HCT116 (cell line): ENCODE results near the gene IL1F10. TPM values are rescaled to one million over a fixed set of nuclear protein-coding genes. Genes with fewer than 3 reads are reported as not detected.

ENCODE experiments used
- ATAC-seq: fragments of 200-7000 bp; cut with Tn5 transposase; 2 replicates; pipeline ENCODE4 v1.9.1; 2020; ENCODE audit warnings: mild to moderate bottlenecking, moderate library complexity
- BruUV-seq: library from RNA; stranded (reverse); fragments of 400-500 nt; replicated peaks from 2 replicates; lab custom pipeline; 2021; lab: Mats Ljungman, UMichigan
- CTCF ChIA-PET: fragments of 300-600 bp; sonication (Branson Sonifier 250); formaldehyde crosslinking; loops from one replicate; lab custom pipeline; 2021; ENCODE audit warnings: antibody characterized with exemption; lab: Charles Lee
- POLR2A ChIA-PET: fragments of 300-600, 350-600 bp; sonication (Branson Sonifier 250); formaldehyde crosslinking; loops from one replicate; lab custom pipeline; 2021; ENCODE audit warnings: antibody characterized with exemption; lab: Charles Lee
- RAD21 ChIA-PET, 2 experiments: fragments of 300-600 bp; sonication (Branson Sonifier 250); formaldehyde crosslinking; loops; one replicate each; lab custom pipeline; 2023; ENCODE audit warnings: low total read pairs in 2 of 2; ENCODE audit not compliant: uncharacterized antibody in 2 of 2, unreplicated experiment in 2 of 2, low non-redundant PET in 1 of 2; lab: Charles Lee
- DNase-seq: peaks from one replicate; pipeline ENCODE4 v3.0.0-alpha.2; 2010; ENCODE audit warnings: low read depth, low spot score
- H2AFZ ChIP-seq: fragments of 200-600 bp; shearing (Covaris generic), sonication (generic); 2 replicates; pipeline ENCODE4 v1.6.1; 2017; ENCODE audit warnings: low read depth, mixed run types, mixed read lengths, antibody characterized with exemption, low read length; ENCODE audit not compliant: poor library complexity, severe bottlenecking
- H3K27ac ChIP-seq: 2 replicates; pipeline ENCODE4 v1.5.1; 2012; ENCODE audit warnings: low read depth, low read length
- H3K27me3 ChIP-seq: fragments of 200-600 bp; sonication (generic); 2 replicates; pipeline ENCODE4 v1.6.1; 2016; ENCODE audit warnings: mixed run types, low read length, mixed read lengths; ENCODE audit not compliant: insufficient read depth
- H3K36me3 ChIP-seq, 2 experiments: fragments of 200-500 bp in 1 of 2; fragments of 200-600 bp in 1 of 2; sonication (Bioruptor generic) in 1 of 2; sonication (generic) in 1 of 2; 2 replicates each; pipeline versions ENCODE4 v1.5.1 to v1.6.1; 2014 to 2016; ENCODE audit warnings: low read length in 2 of 2, inconsistent platforms in 1 of 2, mixed read lengths in 1 of 2, mixed run types in 1 of 2; ENCODE audit not compliant: insufficient read depth in 2 of 2, control insufficient read depth in 1 of 2
- H3K4me1 ChIP-seq, 2 experiments: fragments of 200-600 bp in 1 of 2; sonication (generic) in 1 of 2; 2 replicates each; pipeline versions ENCODE4 v1.5.1 to v1.6.1; 2012 to 2017; ENCODE audit warnings: low read length in 2 of 2, inconsistent platforms in 1 of 2, mild to moderate bottlenecking in 1 of 2, mixed read lengths in 1 of 2, mixed run types in 1 of 2, moderate library complexity in 1 of 2; ENCODE audit not compliant: insufficient read depth in 2 of 2, control insufficient read depth in 1 of 2
- H3K4me2 ChIP-seq: fragments of 200-600 bp; sonication (generic); 2 replicates; pipeline ENCODE4 v1.6.1; 2017; ENCODE audit warnings: mixed run types, low read length, mixed read lengths
- H3K4me3 ChIP-seq, 2 experiments: fragments of 200-600 bp in 1 of 2; sonication (generic) in 1 of 2; replicated peaks in 1 of 2; 2 replicates each; pipeline ENCODE4 v1.5.1; 2011 to 2016; ENCODE audit warnings: low read length in 2 of 2, control low read depth in 1 of 2, low read depth in 1 of 2, mild to moderate bottlenecking in 1 of 2, mixed read lengths in 1 of 2, mixed run types in 1 of 2
- H3K79me2 ChIP-seq: fragments of 200-600 bp; sonication (generic); 2 replicates; pipeline ENCODE4 v1.6.1; 2017; ENCODE audit warnings: mild to moderate bottlenecking, mixed run types, low read length, moderate library complexity, mixed read lengths; ENCODE audit not compliant: insufficient read depth
- H3K9ac ChIP-seq: fragments of 200-600 bp; sonication (generic); 2 replicates; pipeline ENCODE4 v1.6.1; 2016; ENCODE audit warnings: low read length, mixed read lengths
- H3K9me2 ChIP-seq: fragments of 200-600 bp; sonication (generic), shearing (Covaris generic); 2 replicates; pipeline ENCODE4 v1.6.1; 2017; ENCODE audit warnings: mixed run types, mild to moderate bottlenecking, moderate library complexity; ENCODE audit not compliant: insufficient read depth
- H3K9me3 ChIP-seq, 2 experiments: fragments of 200-500 bp in 1 of 2; fragments of 200-600 bp in 1 of 2; sonication (Bioruptor generic) in 1 of 2; sonication (generic) in 1 of 2; 2 replicates each; pipeline ENCODE4 v1.6.1; 2014 to 2017; ENCODE audit warnings: low read length in 2 of 2, mixed read lengths in 2 of 2, inconsistent platforms in 1 of 2, low read depth in 1 of 2, mild to moderate bottlenecking in 1 of 2, mixed run types in 1 of 2, moderate library complexity in 1 of 2; ENCODE audit not compliant: control insufficient read depth in 1 of 2, insufficient read depth in 1 of 2
- H4K20me1 ChIP-seq: fragments of 200-600 bp; sonication (generic), shearing (Covaris generic); 2 replicates; pipeline ENCODE4 v1.6.1; 2017; ENCODE audit warnings: mixed run types, mild to moderate bottlenecking, moderate library complexity; ENCODE audit not compliant: insufficient read depth
- ATF3 ChIP-seq: IDR thresholded peaks from 2 replicates; pipeline ENCODE4 v1.6.1; 2012
- CBX3 ChIP-seq: IDR thresholded peaks from 2 replicates; pipeline ENCODE4 v1.6.1; 2012; ENCODE audit warnings: low read depth
- CEBPB ChIP-seq: IDR thresholded peaks from 2 replicates; pipeline ENCODE4 v1.6.1; 2012; ENCODE audit warnings: low read depth
- EGR1 ChIP-seq: IDR thresholded peaks from 2 replicates; pipeline ENCODE4 v1.6.1; 2012; ENCODE audit warnings: low read depth
- ELF1 ChIP-seq: IDR thresholded peaks from 2 replicates; pipeline ENCODE4 v1.6.1; 2012; ENCODE audit warnings: low read depth, borderline replicate concordance
- EZH2 ChIP-seq: fragments of 200-600 bp; sonication (generic); IDR thresholded peaks from 2 replicates; pipeline ENCODE4 v1.6.1; 2017; ENCODE audit warnings: antibody characterized with exemption, mixed run types
- EZH2phosphoT487 ChIP-seq: fragments of 200-600 bp; IDR thresholded peaks from 2 replicates; pipeline ENCODE4 v1.6.1; 2018; ENCODE audit warnings: antibody characterized with exemption, borderline replicate concordance
- FOSL1 ChIP-seq: IDR thresholded peaks from 2 replicates; pipeline ENCODE4 v1.6.1; 2012; ENCODE audit warnings: low read depth
- JUND ChIP-seq: IDR thresholded peaks from 2 replicates; pipeline ENCODE4 v1.6.1; 2012
- POLR2AphosphoS5 ChIP-seq: IDR thresholded peaks from 2 replicates; pipeline ENCODE4 v1.6.1; 2011; ENCODE audit warnings: mild to moderate bottlenecking, low read depth, low read length, moderate library complexity
- SP1 ChIP-seq: IDR thresholded peaks from 2 replicates; pipeline ENCODE4 v1.6.1; 2012; ENCODE audit warnings: low read depth
- SRF ChIP-seq: IDR thresholded peaks from 2 replicates; pipeline ENCODE4 v1.6.1; 2012; ENCODE audit warnings: low read depth
- TCF7L2 ChIP-seq: IDR thresholded peaks from 2 replicates; pipeline ENCODE4 v1.7.0; 2011; ENCODE audit warnings: borderline replicate concordance, inconsistent platforms; ENCODE audit not compliant: insufficient read depth, insufficient read length; ENCODE audit errors: extremely low read depth
- YY1 ChIP-seq: IDR thresholded peaks from 2 replicates; pipeline ENCODE4 v1.6.1; 2011; ENCODE audit warnings: low read length, low read depth, moderate library complexity, mild to moderate bottlenecking; ENCODE audit not compliant: insufficient replicate concordance; ENCODE audit errors: extremely low read depth
- ZFX ChIP-seq: fragments of 450-650 bp; IDR thresholded peaks from 2 replicates; pipeline ENCODE4 v1.6.1; 2017
- intact Hi-C: fragments of 100-400 bp; cut with micrococcal nuclease; formaldehyde crosslinking; loops from 2 replicates; pipeline ENCODE4 v1.10.0; 2022
- total RNA-seq: library from RNA; stranded (reverse); gene quantifications from one replicate; pipeline ENCODE4 v1.2.1, GENCODE V29; 2021; ENCODE audit not compliant: unreplicated experiment
- TF ChIP-seq, protein P1 (sequence below), 3 experiments: fragments of 200-600 bp in 1 of 3; sonication (generic) in 1 of 3; IDR thresholded peaks in 2 of 3; conservative IDR thresholded peaks in 1 of 3; 2 replicates each; pipeline ENCODE4 v1.5.1; 2012 to 2017; ENCODE audit warnings: low read depth in 2 of 3, low read length in 2 of 3, antibody characterized with exemption in 1 of 3, borderline replicate concordance in 1 of 3, control low read depth in 1 of 3, mild to moderate bottlenecking in 1 of 3, mixed read lengths in 1 of 3, mixed run types in 1 of 3, moderate library complexity in 1 of 3; ENCODE audit not compliant: insufficient read depth in 1 of 3
- TF ChIP-seq, protein P2 (sequence below): IDR thresholded peaks from 2 replicates; pipeline ENCODE4 v1.6.1; 2012; ENCODE audit warnings: low read depth

IL1F10 gene
- total RNA-seq, 1 experiment from 2014 or later, result not detected

GRCh38 chr2:113064898-113065297 lies 2.9 kb upstream of the IL1F10 start:
- Histone ChIP-seq H3K9ac (no peak overlapping the region), H3K4me2 (no peak overlapping the region), H3K36me3 (no peaks in the 10 kb centered on the region), H3K9me3 (no peaks in the 10 kb centered on the region), H3K4me3 (no peak overlapping the region), H3K9me2 (no peaks in the 10 kb centered on the region), H3K4me1 (peaks cover 0 to 6% of the 10 kb centered on the region in 2 experiments; a peak in 2 of 4 replicates), H3K79me2 (no peaks in the 10 kb centered on the region), H3K27me3 (no peaks in the 10 kb centered on the region), H4K20me1 (no peaks in the 10 kb centered on the region), H3K27ac (no peak overlapping the region), H2AFZ (no peak overlapping the region)
- ATAC-seq (no peak), DNase-seq (no peak)
- intact Hi-C loops, result no loop called here
- ChIA-PET CTCF (interaction anchor here (0.9 kb wide), 1 partner anchor 16 kb away, joined by 3 read pairs; no protein-coding TSS in a partner anchor), POLR2A (no interaction called here), RAD21 (no interaction called here)
- no TSS peak for BruUV-seq
- TF ChIP-seq TCF7L2, result no peak

DNA sequence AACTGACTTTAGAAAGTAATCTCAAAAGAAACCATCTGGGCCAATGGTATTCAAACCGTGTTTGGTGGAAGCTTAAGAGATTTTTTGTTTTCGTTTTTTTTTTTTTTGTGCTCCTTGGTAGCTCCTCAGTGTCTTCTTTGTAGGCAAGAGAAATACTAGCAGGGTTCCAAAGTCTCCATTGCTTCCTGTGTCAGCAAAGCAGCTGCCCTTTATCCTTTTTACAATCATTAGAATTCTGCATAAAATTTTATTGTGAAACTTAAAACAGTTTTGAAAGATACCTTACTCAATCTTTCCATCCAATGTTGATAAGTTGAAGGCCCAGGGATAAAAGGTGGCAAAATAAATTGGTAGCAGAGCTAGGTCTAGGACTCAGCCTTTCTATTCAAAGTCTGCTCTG lies 479 bp downstream of the IL1F10 start:
- H3K27ac ChIP-seq, result no peak overlapping the region
- CTCF ChIA-PET, result interaction anchor here (1.2 kb wide), 1 partner anchor 10 kb away, joined by 5 read pairs; no protein-coding TSS in a partner anchor
- no peak overlapping the region for H2AFZ ChIP-seq
- H3K27me3 ChIP-seq, result no peaks in the 10 kb centered on the region
- H3K4me3 ChIP-seq, result no peak overlapping the region
- POLR2A ChIA-PET, result no interaction called here
- RAD21 ChIA-PET, result no interaction called here
- no peak overlapping the region for H3K9ac ChIP-seq
- H3K36me3 ChIP-seq, result no peaks in the 10 kb centered on the region
- H3K9me3 ChIP-seq, result no peaks in the 10 kb centered on the region
- BruUV-seq, result no TSS peak
- ATAC-seq (no peak), DNase-seq (no peak)
- H3K79me2 ChIP-seq, result no peaks in the 10 kb centered on the region
- H4K20me1 ChIP-seq, result no peaks in the 10 kb centered on the region
- peaks cover 0 to 6% of the 10 kb centered on the region in 2 experiments; a peak in 2 of 4 replicates for H3K4me1 ChIP-seq
- H3K4me2 ChIP-seq, result no peak overlapping the region
- intact Hi-C loops, result no loop called here
- H3K9me2 ChIP-seq, result no peaks in the 10 kb centered on the region
- TF ChIP-seq FOSL1 (no peak), EZH2phosphoT487 (no peak), CBX3 (no peak), ZFX (no peak), EGR1 (no peak), EZH2 (no peak), JUND (no peak), YY1 (no peak), POLR2AphosphoS5 (no peak), SRF (no peak), ELF1 (no peak), SP1 (no peak), ATF3 (no peak), CEBPB (no peak)
- TF ChIP-seq, protein P1, sequence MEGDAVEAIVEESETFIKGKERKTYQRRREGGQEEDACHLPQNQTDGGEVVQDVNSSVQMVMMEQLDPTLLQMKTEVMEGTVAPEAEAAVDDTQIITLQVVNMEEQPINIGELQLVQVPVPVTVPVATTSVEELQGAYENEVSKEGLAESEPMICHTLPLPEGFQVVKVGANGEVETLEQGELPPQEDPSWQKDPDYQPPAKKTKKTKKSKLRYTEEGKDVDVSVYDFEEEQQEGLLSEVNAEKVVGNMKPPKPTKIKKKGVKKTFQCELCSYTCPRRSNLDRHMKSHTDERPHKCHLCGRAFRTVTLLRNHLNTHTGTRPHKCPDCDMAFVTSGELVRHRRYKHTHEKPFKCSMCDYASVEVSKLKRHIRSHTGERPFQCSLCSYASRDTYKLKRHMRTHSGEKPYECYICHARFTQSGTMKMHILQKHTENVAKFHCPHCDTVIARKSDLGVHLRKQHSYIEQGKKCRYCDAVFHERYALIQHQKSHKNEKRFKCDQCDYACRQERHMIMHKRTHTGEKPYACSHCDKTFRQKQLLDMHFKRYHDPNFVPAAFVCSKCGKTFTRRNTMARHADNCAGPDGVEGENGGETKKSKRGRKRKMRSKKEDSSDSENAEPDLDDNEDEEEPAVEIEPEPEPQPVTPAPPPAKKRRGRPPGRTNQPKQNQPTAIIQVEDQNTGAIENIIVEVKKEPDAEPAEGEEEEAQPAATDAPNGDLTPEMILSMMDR (IDR thresholded peaks at IDR 0.05 in 2 of 3, conservative IDR thresholded peaks at IDR 0.05 in 1 of 3; ENCODE audit: borderline replicate concordance in 1 of 3, insufficient read depth in 1 of 3, low read depth in 2 of 3, low read length in 2 of 3), result no peak
- TF ChIP-seq, protein P2, sequence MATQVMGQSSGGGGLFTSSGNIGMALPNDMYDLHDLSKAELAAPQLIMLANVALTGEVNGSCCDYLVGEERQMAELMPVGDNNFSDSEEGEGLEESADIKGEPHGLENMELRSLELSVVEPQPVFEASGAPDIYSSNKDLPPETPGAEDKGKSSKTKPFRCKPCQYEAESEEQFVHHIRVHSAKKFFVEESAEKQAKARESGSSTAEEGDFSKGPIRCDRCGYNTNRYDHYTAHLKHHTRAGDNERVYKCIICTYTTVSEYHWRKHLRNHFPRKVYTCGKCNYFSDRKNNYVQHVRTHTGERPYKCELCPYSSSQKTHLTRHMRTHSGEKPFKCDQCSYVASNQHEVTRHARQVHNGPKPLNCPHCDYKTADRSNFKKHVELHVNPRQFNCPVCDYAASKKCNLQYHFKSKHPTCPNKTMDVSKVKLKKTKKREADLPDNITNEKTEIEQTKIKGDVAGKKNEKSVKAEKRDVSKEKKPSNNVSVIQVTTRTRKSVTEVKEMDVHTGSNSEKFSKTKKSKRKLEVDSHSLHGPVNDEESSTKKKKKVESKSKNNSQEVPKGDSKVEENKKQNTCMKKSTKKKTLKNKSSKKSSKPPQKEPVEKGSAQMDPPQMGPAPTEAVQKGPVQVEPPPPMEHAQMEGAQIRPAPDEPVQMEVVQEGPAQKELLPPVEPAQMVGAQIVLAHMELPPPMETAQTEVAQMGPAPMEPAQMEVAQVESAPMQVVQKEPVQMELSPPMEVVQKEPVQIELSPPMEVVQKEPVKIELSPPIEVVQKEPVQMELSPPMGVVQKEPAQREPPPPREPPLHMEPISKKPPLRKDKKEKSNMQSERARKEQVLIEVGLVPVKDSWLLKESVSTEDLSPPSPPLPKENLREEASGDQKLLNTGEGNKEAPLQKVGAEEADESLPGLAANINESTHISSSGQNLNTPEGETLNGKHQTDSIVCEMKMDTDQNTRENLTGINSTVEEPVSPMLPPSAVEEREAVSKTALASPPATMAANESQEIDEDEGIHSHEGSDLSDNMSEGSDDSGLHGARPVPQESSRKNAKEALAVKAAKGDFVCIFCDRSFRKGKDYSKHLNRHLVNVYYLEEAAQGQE, result no peak
